NCI-H748 treated with DMSO at 0.1 percent for 48 hours (cell line): ENCODE measurements around the gene PHACTR2.

Experiments used
- DNase-seq: peaks from one replicate; lab custom pipeline; 2025; lab: John Stamatoyannopoulos, UW

Gene PHACTR2

DNA sequence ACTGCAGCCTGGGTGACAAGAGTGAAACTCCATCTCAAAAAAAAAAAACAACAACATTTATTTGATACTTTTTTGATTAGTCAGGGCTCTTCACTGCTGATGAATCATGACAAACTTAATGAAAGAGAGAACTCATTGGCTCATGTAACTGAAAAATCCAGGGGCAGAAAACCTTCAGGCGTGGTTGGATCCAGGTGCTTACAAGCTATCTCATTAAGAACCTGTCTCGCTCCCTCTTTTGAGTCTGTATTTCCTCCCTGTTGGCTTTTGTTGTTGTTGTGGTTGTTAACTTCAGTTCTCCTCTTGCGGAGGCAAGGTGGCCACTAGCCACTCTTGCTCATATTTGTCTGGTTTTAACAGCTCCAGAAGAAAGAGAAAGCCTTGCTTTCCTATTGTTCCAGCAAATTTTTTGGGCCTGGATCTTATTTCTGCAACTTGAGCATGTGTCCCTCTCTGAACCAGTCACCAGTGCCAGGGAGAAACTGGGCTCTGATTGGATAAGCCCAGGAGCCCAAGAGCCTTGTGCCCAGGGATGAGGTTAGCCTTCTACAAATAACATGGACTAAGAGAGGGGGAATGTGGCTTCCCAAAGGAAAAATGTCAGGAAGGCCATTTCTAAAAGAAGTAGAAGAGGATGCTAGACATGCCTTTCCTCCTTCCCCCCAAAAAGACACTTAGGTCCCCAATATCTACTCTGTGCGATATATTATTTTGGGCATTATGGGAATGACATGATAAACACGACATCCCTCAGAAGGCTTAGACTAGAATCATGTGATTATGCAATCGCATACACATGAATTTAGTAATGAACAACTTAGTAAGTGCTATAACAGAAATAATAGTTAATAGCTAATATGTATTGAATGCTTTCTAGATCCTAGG lies 64.5 kb downstream of the PHACTR2 start:
- DNase-seq: no peak

- DNase-seq: no peak
These were observed 65.1 kb downstream of the PHACTR2 start for GRCh38 chr6:143742955-143743255.

GRCh38 chr6:143743301-143744166 lies 65.8 kb downstream of the PHACTR2 start:
- DNase-seq: no peak

DNA sequence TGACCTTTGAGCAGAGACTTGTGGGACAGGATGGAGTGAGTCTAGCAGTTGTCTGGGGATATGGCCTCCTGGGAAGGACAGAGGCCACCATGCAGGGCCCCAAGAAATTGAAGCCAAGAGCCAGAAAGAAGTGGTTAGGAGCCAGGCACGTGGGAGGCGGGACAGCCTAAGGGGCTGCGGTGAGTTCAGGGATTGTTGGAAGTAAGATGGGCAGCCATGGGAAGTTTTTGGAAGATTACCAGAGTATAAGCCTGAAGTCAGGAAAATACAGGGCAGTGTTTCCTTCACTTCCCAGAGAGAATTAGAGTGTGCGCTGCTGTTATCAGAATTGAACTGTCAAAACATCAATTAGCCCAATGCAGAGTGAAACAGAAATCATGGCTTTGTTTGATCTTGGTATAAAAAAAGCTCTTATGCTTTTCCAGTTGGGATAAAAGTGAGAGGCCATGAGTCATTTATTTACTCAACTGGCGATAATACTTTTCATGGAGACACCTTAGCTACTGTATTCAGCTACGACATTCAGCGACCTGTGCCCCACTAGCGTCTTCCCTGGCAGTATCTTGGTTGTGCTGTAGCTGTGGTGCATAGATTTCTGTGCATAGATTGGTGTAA lies 66.9 kb downstream of the PHACTR2 start:
- no peak for DNase-seq

- DNase-seq: peak; percentile 58
These were observed 67.7 kb downstream of the PHACTR2 start for GRCh38 chr6:143745166-143746133.

GRCh38 chr6:143746202-143747119 lies 68.7 kb downstream of the PHACTR2 start:
- no peak for DNase-seq

DNA sequence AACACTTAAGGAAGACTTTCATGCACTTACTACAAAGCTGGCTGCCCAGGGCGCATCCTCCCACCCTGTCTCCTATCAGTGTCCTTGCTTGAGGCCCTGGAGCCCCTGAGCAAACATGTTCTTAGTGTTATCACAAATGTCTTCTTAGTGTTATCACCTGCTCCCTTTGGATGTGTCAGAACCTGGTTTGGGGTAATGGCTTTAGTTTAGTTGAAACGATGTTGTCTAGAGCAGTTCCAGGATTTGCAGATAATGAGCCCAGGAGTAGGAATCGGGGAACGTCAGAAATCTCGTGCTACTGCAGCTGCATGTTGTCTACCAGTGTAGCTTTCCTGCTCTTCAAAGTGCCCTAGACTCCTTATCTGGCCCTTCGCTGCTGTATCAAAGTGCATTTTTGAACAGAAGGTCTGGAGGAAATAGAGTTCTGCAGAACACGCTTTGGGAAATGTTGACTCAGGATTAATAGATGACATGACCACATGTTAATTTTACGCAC lies 69.6 kb downstream of the PHACTR2 start:
- DNase-seq: no peak

DNA sequence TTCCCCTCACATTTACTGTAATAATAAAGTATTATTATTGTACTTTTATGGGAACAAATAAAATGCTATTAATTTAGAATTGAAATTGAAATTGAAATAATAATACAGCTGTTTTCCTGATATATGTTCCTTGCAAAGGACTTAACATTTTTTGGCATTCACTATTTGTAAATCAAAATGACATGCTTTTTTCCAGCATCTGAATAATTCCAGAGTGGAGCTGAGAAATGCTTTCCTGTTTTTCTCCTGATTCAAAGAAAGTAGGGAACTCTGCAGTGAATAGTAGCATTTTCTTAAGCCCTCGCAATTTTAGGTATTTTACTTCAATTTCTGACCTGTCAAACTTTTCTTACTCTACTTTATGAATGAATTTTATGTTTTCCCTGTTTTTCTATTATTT lies 72.1 kb downstream of the PHACTR2 start:
- no peak for DNase-seq

- no peak for DNase-seq
These were observed 73.1 kb downstream of the PHACTR2 start for GRCh38 chr6:143750877-143751276.

DNA sequence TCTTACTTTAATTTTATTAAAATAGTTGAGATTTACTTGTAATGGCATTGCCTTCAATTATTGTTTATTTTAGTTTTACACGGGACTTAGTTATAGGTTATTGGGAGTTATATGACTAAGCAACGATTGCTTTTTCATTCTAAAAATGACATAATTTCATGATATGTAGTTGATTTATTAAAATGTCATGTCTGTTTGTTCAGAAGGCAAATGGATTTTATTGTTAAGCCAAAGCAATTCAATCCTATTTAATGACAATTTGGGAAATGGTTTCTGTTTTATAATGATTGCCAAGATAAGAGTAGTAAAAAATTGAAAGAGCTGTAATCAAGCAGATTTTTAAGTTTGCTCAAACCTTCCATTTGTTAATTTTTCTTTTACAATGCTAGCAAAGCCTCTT lies 74.7 kb downstream of the PHACTR2 start:
- no peak for DNase-seq

- no peak for DNase-seq
These were observed 75.9 kb downstream of the PHACTR2 start for GRCh38 chr6:143753678-143754077.

GRCh38 chr6:143754204-143754603 lies 76.4 kb downstream of the PHACTR2 start:
- no peak for DNase-seq

DNA sequence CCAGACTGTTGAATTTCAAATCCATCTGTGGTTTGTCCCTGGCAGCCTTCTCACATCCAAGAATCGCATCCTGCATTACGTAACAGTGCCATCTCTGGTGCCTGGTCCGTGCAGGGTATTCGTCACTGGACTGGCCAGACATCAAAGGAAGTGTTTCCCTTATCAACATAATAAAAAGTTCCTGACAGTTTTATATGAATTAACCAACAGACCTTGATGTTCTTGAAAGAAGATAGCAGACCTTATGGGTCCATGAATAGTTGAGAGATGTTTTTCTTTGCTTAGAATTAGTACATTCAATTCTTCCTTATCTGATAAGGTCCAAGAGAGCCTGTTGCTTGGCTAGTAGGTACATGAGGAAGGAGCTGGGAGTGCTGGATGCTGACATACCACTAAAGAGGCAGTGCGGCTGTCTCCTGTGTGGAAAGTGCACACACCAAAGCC lies 77.6 kb downstream of the PHACTR2 start:
- DNase-seq: no peak

DNA sequence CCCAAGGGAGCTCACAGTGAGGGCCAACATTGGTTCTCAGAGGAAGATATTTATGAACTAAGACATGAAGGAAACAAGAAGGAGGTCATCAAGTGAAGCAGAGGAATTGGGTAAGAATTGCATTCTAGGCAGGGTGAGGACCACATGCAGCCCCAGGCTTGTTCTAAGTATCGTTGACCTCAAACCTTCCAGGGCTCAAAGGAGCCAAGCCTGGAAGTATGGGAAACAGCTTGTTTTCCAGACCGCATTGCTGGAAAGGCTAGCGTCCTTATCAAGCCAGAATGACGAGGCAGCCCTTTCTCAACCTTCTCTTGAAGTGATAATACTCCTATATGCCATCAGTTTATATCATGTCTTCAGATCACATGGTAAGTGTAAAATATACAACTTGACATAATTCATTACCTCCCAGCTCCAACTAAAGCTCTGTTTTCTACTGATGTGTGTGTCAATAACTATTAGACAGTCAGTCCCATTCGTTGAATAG lies 79.6 kb downstream of the PHACTR2 start:
- DNase-seq: no peak

DNA sequence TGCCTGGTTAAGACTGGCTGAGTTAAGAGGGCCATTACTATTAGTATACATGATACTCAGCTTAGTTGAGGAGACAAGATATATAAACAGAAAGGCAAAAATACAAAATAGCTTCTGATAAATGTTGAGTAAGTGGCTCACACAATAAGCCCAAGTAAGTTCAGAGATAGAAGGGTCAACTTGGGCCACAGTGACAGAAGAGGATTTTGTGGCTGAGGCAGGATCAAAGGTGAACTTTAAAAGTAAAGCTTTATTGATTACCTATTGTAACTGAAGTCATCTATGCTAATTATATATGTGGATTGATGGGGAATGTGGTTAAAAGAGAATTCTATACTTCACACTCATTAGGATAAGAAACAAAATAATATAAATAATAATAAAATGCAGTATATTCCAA lies 80.8 kb downstream of the PHACTR2 start:
- no peak for DNase-seq

DNA sequence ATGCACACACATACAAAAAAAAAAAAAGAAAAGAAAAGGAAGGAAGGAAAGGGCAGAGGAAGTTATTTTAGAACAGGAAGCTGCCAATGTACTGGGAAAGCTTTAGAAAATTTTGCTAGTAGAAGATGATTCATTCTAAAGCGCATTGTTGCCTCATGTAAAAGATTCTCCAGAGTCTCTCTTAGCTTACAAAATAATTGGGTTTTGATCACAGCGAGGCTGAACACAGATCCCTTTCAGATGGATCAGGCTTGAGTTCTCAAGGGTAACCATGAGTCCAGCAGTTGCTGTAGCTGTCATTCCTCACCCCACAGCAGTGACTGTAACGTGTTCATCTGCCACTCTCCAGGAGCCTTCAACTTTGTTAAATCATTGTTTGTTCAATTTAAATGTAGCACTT lies 81.9 kb downstream of the PHACTR2 start:
- DNase-seq: no peak

DNA sequence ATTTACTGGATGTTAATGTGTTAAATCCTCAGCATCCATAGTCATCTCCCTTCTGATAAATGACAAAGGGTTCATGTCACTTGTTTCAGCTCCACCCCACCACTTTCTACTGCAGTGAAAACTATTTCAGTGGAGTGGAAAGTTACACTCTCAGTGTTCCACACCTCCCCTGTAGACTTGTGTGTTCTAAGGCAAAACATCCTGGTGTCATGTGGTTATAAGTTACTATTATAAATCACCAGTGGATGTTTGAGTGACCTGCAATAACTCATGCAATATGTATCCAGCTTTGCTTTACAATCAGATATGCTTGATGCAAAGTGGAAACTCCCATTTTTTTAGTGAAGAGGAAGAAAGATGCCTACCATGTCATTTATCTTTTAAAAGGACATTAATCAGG lies 83.3 kb downstream of the PHACTR2 start:
- no peak for DNase-seq

GRCh38 chr6:143762126-143762525 lies 84.4 kb downstream of the PHACTR2 start:
- DNase-seq: no peak

DNA sequence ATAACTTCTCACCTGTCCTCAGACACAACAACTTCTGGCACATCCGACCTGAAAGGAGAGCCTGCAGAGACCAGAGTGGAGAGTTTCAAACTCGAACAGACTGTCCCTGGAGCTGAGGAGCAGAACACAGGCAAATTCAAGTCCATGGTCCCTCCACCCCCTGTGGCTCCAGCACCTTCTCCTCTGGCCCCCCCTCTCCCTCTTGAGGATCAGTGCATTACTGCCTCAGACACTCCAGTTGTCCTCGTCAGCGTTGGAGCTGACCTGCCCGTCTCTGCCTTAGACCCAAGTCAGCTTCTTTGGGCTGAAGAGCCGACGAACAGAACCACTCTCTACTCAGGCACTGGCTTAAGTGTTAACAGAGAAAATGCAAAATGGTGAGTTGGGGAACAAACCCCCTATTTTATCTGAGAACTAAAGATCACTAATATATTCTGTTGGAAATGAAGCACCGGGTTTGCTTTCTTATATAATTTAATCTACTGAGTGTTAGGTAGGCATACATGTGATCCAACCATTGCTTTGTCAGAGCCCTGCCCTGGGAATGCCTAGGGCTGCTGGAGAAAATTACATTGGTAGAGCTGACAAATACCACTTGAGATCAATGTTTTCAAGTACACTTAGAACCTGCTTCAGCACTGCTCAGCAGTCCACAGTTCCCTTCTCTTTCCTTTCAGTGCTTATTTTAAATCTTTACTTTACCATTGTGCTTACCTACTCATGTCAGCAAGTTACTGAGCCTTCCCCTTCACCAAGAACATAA lies 87.8 kb downstream of the PHACTR2 start:
- no peak for DNase-seq
